Fibroblast of upper back skin (primary cell): Measurements from ENCODE around the gene RARG.
A peak's percentile ranks its signal among the peaks of the same experiment; 100 is the strongest.
"Not testable (repeated sequence)": the region's sequence is repeated elsewhere in the genome, so short reads cannot be mapped to it uniquely, and the experiment has no call there.

Experiments
- DNase-seq: peaks from one replicate; pipeline ENCODE4 v3.0.0-alpha.2; 2013

RARG gene

DNA sequence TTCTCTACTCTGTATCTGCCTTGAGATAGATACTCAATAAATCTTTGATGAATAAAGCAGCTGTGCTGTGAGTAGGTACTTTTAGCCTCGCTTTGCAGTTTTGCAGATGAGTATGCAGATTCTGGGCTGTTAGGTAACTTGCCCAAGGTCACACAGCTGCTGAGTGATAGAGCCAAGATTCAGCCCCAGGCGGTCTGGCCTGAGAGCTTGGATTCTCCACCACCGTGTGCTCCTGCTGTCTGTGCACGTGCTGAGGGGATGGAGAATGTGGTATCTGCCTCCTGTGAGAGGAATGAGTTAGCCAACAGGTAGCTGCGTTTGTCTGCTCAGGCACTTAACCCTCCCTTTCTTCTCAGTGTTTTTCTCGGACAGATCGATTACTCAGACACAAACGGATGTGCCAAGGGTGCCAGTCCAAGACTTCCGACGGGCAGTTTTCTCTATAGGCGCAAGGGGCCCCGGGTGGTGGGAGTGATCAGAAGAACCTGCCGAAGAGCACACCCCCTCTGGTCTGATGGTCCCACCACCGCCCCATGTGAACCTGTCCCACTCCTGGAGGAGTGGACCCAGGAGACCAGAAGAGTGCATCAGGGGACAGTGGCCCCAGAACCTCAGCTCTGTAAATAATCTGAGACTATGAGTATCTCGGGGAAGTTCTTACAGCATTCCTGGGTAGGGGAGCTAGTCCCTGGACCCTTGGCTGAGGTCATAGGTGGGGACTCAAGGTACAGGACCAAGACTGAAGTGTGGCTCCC, 44.7 kb downstream of the RARG start:
- DNase-seq, result no peak

DNA sequence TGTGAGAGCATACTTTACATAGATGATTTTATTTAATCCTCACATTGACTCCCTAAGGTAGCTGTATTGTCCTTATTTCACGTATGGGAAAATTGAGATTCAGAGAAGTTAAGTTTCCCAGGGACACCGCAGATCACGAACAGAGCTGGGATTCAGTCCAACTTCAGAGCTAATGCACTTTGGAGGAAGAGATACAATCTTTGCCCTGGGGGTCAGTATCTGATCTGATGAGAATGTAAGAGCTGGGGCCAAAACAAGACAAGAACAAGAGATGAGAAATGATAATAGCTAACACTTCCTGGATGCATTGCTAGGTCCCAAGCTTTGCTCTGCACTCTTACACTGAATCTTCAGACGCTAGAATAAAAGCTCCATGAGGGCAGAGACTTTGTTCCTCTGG, 45.3 kb downstream of the RARG start:
- DNase-seq, result no peak

DNA sequence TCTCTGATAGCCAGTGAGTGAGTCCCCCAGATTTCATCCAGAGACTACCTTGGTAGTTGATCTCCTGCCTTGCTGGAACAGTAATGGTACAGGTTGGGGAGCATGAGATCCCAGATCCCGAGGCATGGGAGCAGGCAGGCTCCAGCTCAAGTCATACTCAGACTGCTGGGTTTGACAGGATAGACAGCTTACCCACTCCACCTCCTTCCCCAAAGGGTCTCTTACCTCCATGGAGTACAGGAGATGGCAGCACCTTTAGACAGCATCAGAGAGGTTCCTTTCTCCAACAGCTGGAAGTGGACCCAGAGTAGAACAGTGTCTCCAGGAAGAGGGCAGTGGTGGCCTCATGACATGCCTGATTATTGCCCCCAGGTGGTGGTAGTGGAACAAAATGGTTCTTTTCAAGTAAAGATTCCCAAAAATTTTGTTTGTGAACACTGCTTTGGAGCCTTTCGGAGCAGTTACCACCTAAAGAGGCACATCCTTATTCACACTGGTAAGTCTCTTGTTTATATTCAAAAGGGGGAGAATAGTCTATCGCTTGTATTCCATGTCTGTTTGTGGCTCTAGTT, 46.3 kb downstream of the RARG start:
- no peak for DNase-seq

DNA sequence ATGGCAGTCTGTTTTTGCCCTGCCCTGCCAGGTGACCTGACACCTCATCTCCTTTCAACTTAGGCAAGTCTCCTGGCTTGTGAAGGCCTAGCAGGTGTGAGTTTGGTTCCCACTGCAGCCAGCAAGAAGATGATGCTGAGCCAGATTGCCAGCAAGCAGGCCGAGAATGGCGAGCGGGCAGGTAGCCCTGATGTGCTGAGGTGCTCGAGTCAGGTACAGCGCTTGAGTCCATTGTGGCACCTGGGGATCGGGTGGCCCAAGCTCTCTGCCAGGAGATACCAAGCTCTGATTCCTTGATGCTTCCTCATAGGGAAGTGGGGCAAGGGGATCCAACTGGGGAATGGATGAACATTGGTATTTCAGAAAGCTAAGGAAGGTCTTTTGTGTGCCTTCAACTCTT, 47.2 kb downstream of the RARG start:
- no peak for DNase-seq

DNA sequence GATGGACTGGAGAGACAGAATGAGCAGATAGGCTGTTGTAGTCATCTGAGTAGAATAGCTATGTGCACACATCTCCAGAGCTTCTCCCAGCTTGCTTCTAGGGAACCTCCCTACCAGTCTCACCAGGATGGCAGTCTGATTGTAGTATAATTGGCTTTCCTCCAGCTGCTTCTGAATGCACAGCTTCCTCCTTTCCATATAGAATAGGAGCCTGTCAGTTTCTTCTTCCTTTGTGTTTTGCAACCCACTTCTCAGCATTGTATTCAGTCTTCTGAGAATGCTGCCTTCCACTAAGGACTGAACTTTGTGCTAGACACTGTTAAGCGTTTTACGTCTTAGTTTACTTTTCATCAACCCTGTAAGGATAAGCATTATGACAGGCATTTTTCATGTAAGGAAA, 49.1 kb downstream of the RARG start:
- DNase-seq, result no peak

DNA sequence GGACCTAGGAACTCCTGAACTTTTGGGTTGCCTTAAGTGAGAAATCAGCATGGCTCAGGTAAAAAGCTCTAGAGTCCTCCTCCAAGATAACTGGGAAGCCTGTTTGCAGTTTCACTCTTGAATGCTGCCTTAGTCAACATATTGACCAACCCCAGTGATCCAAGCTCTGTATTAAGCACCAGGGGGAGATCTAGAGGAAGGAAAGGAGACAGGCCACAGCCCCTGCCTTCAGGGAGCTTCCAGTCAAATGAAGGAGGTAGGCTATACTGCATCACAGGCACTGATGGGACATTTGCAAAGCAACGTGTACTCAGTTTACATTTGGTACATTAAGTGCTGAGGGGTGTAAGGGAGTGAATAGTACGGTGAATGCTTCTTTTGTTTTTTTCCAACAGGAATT, 50.1 kb downstream of the RARG start:
- no peak for DNase-seq

DNA sequence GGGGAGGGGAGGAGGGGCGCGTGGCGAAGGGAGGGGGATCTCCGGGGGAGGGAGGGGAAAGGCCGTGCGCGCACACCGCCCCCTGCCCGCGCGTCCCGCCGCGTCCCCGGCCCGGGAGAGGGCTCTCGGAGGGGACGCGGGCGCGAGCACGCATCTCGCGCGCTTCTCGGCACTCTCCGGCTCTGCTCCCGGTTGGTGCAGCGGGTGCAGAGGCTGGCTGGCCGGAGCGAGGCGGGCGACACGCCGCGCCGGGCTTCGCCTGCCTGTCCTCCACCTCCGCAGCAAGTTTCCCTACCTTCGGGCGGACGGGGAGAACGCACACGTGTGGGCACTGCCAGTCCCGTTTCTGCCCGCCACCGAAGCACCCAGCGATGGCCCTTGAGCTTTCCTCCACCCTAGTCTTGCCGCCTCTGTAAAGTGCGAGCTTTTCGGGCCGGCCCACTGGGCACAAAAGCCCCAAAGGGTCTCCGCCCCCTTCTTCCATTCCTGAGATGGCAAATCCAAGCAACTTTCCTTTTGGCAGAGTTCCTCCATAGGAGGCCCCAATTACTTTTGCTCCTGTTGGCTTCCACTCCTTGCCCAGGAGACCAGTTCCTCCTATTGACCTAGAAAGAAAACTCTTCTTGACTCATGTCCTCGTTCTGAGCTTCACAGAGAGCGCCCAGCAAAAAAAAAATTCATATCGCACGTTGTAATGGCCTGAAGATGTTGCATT, 50.9 kb downstream of the RARG start:
- DNase-seq, result peak; percentile 73

DNA sequence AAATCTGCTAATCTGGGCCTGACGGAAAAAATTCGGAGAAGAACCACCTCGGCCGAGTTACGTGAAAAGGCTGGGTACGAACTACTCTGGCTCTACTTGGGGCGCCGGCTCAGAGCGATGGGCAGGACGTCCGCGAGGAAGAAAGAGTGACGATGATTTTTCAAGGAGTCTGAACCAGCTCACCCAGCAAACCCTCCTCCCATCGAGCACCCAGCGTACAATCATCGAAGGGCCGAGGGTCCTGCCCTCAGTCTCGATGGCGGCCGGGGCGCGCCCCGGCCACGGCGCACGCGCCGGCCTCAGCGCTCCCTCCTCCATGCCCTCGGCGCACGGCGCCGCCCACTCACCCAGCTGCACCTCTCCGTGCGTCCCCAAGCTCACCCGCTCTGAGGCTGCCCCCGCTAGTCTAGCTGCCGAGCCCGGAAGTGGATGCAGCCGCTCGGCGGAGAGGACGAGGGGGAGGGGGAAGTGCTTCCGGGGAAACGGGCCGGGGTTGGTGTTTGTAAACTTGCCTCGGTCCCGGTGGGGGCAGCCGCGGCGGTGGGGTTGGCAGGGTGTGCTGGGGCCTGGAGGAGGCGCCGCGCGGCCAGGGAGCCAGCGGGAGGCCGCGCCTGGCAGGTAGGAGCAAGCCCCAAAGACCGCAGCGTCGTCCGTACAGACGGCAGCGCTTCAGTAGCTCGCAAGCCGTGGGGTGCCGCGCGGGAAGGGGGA, 51.6 kb downstream of the RARG start, which contains the start of the genes CSAD and ZNF740:
Gene CSAD (minus strand): TSS at position 706 of the 711 bp plus-strand sequence. CDS start 7,455 bp downstream, outside the sequence.
Gene ZNF740 (plus strand): TSS at position 503 of the 711 bp plus-strand sequence. CDS start 1,262 bp downstream, outside the sequence.
- peak; percentile 98 for DNase-seq

DNA sequence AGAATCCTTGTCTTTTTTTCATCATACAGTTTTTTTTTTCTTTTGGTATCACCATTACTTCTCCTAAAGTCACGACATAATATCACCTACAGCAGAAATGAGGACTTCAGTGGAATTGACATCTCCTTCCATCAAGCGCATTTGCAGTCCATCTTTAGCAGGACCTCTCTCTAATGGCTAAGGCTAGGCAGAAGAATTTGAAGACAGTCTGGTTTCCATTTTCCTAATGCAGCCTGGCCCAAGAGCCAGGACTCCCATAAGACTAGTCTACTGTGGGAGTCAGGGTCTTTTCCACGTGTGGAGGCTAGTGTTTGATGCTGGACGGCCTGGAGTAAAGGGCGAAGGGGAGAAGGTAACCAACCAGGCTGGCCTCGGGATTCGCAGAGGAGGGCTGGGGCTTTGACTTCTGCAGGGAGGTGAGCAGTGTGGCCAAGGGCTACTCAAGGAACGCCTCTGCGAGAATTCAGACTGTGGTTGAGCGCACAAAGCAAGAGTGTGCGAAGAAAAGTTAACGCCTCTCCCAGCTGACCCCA, 52.3 kb downstream of the RARG start:
- no peak for DNase-seq

DNA sequence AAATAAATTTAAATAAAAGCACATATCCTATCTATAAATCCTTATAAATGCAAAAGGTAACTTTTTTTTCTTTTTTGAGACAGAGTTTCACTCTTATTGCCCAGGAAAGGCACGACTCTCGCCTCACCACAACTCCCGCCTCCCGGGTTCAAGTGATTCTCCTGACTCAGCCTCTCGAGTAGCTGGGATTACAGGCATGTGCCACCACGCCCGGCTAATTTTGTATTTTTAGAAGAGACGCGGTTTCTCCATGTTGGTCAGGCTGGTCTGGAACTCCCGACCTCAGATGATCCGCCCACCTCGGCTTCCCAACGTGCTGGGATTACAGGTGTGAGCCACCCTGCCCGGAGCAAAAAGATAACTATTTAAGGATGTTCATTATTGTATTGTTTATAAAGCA, 53.2 kb downstream of the RARG start:
- DNase-seq, result not testable (repeated sequence)

DNA sequence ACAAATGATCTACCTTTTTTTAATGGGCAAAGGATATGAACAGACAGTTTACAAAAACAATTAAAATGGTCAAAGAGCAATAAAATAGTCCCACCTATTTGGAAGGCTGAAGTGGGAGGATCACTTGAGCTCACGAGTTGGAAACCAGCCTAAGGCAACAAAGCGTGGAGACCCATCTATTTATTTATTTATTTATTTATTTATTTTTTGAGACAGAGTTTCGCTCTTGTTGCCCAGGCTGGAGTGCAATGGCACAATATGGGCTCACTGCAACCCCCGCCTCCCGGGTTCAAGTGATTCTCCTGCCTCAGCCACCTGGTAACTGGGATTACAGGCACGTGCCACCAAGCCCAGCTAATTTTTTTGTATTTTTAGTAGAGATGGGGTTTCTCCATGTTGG, 54.6 kb downstream of the RARG start:
- DNase-seq, result not testable (repeated sequence)

DNA sequence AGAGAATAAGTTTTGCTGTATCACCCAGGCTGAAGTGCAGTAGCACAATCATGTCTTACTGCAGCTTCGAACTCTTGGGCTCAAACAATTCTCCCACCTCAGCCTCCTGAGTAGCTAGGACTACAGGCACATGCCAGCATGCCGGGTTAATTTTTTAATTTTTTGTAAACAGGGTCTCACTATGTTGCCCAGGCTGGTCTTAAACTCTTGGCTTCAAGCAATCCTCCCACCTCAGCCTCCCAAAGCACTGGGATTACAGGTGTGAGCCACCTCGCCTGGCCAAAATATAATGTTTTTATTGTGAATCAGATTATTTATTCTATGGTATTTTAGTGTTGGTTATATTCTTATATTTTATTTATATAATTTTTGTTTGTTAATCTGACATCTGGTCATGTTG, 55.3 kb downstream of the RARG start:
- no peak for DNase-seq

DNA sequence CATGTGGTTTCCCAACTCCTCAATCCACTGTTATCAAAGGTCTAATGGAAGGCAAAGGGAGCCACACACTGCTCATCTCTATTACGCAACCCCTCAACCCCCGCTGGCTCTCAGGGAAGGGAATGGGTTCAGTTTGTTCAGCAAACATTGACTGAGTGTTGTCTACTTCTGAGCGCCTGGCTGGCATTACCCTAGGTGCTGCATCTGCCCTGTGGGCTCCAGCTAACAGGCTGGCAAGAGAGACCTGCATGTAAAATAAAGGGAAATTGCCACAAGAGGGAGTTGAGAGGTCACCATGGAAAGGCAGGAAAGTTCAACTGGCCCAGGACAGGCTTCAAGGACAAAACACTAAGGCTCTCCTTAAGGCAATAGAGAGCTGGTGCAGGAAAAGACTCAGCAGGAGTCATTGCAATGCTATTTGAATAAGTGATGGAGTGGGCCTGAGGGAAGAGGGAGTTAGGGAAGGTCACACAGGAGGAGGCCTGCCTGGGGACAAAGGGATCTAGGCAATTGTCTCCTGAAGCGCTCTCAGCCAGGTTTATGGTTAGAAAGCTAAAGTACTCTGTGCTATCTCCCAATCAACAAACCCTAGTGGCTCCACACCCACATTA, 57.0 kb downstream of the RARG start:
- DNase-seq, result peak; percentile 47

DNA sequence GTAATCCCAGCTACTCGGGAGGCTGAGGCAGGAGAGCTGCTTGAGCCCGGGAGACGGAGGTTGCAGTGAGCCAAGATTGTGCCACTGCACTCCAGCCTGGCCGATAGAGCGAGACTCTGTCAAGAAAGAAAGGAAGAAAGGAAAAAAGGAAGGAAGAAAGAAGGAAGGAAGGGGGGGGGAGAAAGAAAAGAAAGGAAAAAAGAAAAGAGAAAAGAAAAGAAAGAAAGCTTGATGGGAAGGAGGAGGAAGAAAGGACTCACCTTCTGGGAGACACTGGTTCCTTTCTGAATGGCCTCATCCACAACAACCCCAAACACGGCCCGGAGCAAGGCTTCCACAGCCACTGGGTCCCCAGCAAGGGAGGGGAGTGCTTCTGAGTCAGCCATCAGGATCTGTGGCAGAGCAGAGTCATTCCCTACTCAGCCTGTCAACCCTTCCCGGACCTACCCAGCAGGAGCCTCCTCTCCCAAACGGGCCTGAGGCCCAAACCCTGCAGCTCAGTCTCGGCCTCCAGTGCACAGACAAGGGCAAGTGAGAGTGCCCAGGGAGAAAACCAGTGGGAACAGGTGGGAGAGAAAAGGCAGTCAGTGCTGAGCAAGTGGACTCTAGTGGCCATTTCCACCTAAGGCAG, 58.8 kb downstream of the RARG start:
- peak; percentile 18 for DNase-seq

DNA sequence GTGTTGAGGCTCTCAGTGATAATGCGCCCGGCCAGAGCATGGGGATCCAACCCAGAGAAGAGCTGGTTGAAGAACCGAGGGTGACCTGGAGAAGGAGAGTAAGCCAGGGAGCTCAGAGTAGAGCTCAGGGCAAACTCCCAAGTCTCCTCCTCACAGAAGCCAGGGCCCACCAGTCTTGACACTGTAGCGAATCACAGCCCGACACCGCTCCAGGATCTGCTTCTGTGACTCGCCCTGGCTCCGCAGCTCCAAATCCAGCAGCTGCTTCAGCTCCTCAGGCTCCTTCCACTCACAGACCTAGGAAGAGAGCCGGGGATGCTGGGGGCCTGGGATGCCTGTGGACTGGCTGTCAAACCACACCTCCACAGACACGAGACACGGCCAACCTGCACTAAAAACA, 59.7 kb downstream of the RARG start:
- peak; percentile 83 for DNase-seq

DNA sequence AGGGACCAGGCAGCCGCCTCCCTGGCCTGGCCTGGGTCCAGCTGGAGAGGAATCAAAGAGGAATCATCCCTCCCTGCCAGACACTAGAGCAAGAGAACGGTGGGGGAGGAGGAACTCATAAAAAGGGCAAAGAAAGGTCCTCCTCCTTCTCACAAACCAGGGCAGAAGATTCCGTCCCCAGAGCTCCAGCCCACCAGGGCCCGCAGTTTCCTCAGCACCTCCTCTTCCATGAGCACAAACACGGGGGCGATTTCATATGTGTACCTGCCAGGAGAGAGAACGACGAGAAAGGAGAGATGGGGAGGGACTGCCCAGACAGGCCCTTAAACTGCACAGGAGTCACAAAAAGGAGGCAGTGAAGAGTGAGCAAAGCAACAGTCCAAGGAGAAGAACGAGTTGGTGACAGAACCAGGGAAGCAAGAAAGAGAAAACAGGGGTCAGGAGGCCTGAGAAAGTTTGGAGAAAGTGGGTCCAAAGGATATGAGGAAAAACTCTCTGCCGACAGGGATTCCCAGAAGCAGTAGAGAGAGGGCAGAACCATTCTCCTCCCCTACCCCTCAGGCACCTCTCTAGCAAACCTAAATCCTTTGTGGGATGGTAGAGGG, 60.2 kb downstream of the RARG start:
- peak; percentile 32 for DNase-seq

DNA sequence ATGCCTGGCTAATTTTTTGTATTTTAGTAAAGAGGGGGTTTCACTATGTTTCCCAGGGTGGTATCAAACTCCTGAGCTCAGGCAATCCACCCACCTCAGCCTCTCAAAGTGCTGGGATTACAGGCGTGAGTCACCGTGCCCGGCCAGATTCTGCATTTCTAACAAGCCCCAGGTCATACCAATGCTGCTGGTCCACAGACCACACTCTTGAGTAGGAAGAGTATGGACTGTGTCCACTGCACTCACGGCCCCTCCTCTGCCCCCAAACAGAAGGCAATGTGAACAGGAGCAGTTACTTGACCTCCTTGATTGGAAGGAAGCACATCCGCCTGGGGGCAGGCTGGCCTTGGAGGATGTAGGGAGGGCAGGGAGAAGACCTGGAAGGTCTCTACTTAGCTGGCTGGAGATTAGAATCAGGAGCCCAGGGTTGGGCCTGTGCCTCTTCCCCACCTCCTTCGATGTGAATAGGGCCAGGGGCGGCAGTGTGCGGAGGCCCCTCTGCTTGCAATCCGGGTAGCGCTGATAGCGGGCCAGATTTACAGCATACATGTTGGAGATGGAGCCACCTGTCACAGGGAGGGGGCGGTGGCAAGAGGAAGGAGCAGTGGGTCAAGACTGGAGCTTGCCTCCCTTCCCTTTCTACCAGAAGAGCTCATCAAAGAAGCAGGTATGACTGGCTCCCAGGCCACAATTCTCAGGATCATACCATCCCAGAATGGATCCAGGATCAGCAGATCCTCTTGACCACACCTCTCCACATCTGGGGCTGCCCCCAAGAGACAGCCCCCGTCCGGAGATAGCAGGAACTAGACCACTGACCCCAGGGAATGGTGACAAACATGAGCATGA, 60.9 kb downstream of the RARG start:
- DNase-seq, result no peak

DNA sequence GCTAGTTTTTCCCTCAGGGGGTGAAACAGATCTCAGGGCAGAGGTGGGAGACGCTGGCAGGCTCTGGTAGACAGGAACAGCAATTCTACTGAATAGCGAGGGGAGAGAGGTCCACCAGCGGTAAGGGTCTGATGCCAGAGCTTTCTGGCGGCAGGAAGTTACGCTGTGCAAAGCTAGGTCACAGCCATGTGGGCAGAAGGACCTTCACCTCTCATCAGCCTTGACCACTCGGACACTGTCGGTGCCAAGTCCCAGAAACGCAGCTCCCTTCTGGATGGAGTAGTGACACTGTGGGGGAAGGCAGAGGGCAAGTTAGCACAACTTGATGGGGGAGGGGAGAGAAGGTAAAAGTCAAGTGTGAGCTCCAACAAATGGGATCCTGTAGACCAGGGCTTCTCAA, 61.8 kb downstream of the RARG start:
- DNase-seq, result no peak

DNA sequence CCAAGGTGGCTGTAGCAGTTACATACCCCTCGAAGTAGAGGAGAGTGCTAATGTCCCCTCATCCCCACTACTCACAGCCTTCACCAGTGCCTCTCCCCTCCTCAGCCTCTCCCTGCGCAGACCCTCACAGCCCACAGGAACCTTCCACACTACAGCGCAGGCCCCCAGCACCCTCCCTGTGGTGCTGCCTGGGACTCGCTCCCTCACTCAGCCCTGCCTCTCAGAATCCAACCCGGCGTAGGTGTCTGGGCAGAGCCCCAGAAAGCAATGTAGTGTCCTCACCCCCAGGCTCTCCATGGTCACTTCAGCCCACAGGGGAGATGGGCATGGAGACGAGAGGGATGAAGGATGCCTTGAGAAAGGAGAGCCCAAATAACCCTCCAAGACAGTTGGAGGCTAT, 62.4 kb downstream of the RARG start:
- no peak for DNase-seq

DNA sequence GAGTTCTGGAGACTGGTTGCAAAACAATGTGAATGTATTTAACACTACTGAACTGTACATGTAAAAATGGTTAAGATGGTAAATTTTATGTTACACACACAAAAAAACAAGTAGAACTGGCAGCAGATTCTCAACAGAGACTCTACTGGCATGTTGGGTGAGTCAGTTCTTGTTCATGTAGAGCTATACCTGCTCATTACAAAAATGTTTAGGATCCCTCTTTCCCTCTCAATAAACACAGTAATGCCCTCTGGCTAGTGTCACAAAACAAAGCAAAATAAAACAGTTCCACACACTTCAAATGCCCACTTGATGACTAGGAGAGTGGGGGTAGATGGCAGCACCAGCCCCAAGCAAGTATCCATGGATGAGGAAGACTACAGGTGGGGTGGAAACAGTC, 65.2 kb downstream of the RARG start:
- DNase-seq, result no peak

DNA sequence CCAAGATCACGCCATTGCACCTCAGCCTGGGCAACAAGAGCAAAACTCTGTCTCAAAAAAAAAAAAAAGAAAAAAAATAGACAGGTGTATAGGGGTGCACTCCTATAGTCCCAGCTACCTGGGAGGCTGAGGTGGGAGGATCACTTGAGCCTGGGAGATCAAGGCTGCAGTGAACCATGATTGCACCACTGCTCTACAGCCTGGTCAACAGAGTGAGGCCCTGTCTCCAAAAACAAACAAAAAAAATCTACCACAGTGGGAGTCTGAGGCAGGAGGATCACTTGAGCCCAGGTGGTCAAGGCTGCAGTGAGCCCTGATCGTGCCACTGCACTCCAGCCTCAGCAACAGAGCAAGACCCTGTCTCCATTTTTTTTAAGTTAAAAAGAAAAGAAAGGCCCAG, 69.0 kb downstream of the RARG start:
- not testable (repeated sequence) for DNase-seq
